ENCODE data around the gene FGF18. TPM values are rescaled to one million over a fixed set of nuclear protein-coding genes. Genes with fewer than 3 reads are reported as not detected.
"Not testable (repeated sequence)": the region's sequence is repeated elsewhere in the genome, so short reads cannot be mapped to it uniquely, and the experiment has no call there.

Gene FGF18
- total RNA-seq, 8 experiments from 2014 or later, result 0.22 to 6.7 (median 0.60) TPM

- Histone ChIP-seq H3K4me1 (replicated peaks in 1 of 2) (peaks cover 12 to 16% of the 10 kb centered on the region in 2 donors), H3K4me3 (peak overlapping the region in 2 of 5 donors; percentile 73 to 83), H3K27ac (no peak overlapping the region)
- ATAC-seq (replicated peaks in 6 of 8), result no peak
- in situ Hi-C loops (cut with MboI; ENCODE audit: low pct_unique_long_range_greater_than_20kb in 2 of 9, low sequenced_read_pairs in 9 of 9, unreplicated experiment in 9 of 9), result no loop called here
- 19 to 100% (median 74%) methylated on average over 1 to 8 of the region's 8 CpGs; no CpG with 5 or more reads in 1 of the 10 experiments for WGBS, 10 experiments
These were observed 28.4 kb upstream of the FGF18 start for GRCh38 chr5:171390883-171391677.

GRCh38 chr5:171391996-171392577 is 27.4 kb upstream of the FGF18 start:
- ATAC-seq (replicated peaks in 6 of 8), result no peak
- in situ Hi-C loops (cut with MboI; ENCODE audit: low pct_unique_long_range_greater_than_20kb in 2 of 9, low sequenced_read_pairs in 9 of 9, unreplicated experiment in 9 of 9), result no loop called here
- H3K4me1 ChIP-seq (replicated peaks in 1 of 2), result peaks cover 12 to 14% of the 10 kb centered on the region in 2 donors
- 70 to 100% (median 94%) methylated on average over 1 to 8 of the region's 14 CpGs; no CpG with 5 or more reads in 3 of the 10 experiments for WGBS, 10 experiments
- no peak overlapping the region for H3K27ac ChIP-seq
- no peak overlapping the region for H3K4me3 ChIP-seq

GRCh38 chr5:171392585-171393159 is 26.8 kb upstream of the FGF18 start:
- no peak for ATAC-seq (replicated peaks in 6 of 8)
- in situ Hi-C loops (cut with MboI; ENCODE audit: low pct_unique_long_range_greater_than_20kb in 2 of 9, low sequenced_read_pairs in 9 of 9, unreplicated experiment in 9 of 9), result no loop called here
- 81 to 100% (median 91%) methylated on average over 2 to 4 of the region's 4 CpGs for WGBS, 10 experiments
- no peak overlapping the region for H3K27ac ChIP-seq
- no peak overlapping the region for H3K4me3 ChIP-seq
- peaks cover 12 to 14% of the 10 kb centered on the region in 2 donors for H3K4me1 ChIP-seq (replicated peaks in 1 of 2)

GRCh38 chr5:171395042-171395441 is 24.4 kb upstream of the FGF18 start:
- Histone ChIP-seq H3K4me3 (no peak overlapping the region), H3K27ac (no peak overlapping the region), H3K4me1 (replicated peaks in 1 of 2) (peaks cover 12% of the 10 kb centered on the region in 2 donors)
- ATAC-seq (replicated peaks in 6 of 8), result no peak
- in situ Hi-C loops (cut with MboI; ENCODE audit: low pct_unique_long_range_greater_than_20kb in 2 of 9, low sequenced_read_pairs in 9 of 9, unreplicated experiment in 9 of 9), result no loop called here
- WGBS, 10 experiments, result 80 to 100% (median 95%) methylated on average over 2 to 4 of the region's 7 CpGs; no CpG with 5 or more reads in 4 of the 10 experiments

- H3K4me3 ChIP-seq; H3K27ac ChIP-seq; in situ Hi-C loops (cut with MboI; ENCODE audit: low pct_unique_long_range_greater_than_20kb in 2 of 9, low sequenced_read_pairs in 9 of 9, unreplicated experiment in 9 of 9); H3K4me1 ChIP-seq (replicated peaks in 1 of 2); ATAC-seq (replicated peaks in 6 of 8): not testable (repeated sequence)
- WGBS, 10 experiments, result 33 to 100% (median 80%) methylated on average over 1 to 9 of the region's 11 CpGs; no CpG with 5 or more reads in 1 of the 10 experiments
These were observed 22.9 kb upstream of the FGF18 start for GRCh38 chr5:171396583-171396982.

GRCh38 chr5:171397190-171397589 is 22.3 kb upstream of the FGF18 start:
- in situ Hi-C loops (cut with MboI; ENCODE audit: low pct_unique_long_range_greater_than_20kb in 2 of 9, low sequenced_read_pairs in 9 of 9, unreplicated experiment in 9 of 9), result no loop called here
- no peak for ATAC-seq (replicated peaks in 6 of 8)

GRCh38 chr5:171397599-171397998 is 21.8 kb upstream of the FGF18 start:
- ATAC-seq (replicated peaks in 6 of 8), result no peak
- WGBS, 10 experiments, result 80 to 100% (median 100%) methylated on average over 1 to 2 of the region's 4 CpGs; no CpG with 5 or more reads in 7 of the 10 experiments
- in situ Hi-C loops (cut with MboI; ENCODE audit: low pct_unique_long_range_greater_than_20kb in 2 of 9, low sequenced_read_pairs in 9 of 9, unreplicated experiment in 9 of 9), result no loop called here
- Histone ChIP-seq H3K4me3 (no peak overlapping the region), H3K27ac (no peak overlapping the region), H3K4me1 (replicated peaks in 1 of 2) (no peaks in the 10 kb centered on the region)

More at GRCh38 chr5:171397190-171397589, 22.3 kb upstream of the FGF18 start:
- Histone ChIP-seq H3K27ac (no peak overlapping the region), H3K4me1 (replicated peaks in 1 of 2) (no peaks in the 10 kb centered on the region), H3K4me3 (no peak overlapping the region)
- 90 to 100% (median 100%) methylated on average over 1 to 2 of the region's 2 CpGs; no CpG with 5 or more reads in 1 of the 10 experiments for WGBS, 10 experiments

GRCh38 chr5:171398660-171399059 is 20.8 kb upstream of the FGF18 start:
- peak in 6 of 8 experiments; percentile 4 to 30 (median 12) for ATAC-seq (replicated peaks in 6 of 8)
- WGBS, 10 experiments, result 73 to 100% (median 96%) methylated on average over 2 to 9 of the region's 9 CpGs; no CpG with 5 or more reads in 2 of the 10 experiments
- in situ Hi-C loops (cut with MboI; ENCODE audit: low pct_unique_long_range_greater_than_20kb in 2 of 9, low sequenced_read_pairs in 9 of 9, unreplicated experiment in 9 of 9); H3K4me3 ChIP-seq; H3K27ac ChIP-seq; H3K4me1 ChIP-seq (replicated peaks in 1 of 2): not testable (repeated sequence)

GRCh38 chr5:171400169-171400568 is 19.3 kb upstream of the FGF18 start:
- H3K4me3 ChIP-seq, result no peak overlapping the region
- no peak overlapping the region for H3K27ac ChIP-seq
- 92 to 100% (median 100%) methylated on average over 1 to 7 of the region's 7 CpGs; no CpG with 5 or more reads in 2 of the 10 experiments for WGBS, 10 experiments
- ATAC-seq (replicated peaks in 6 of 8), result no peak
- H3K4me1 ChIP-seq (replicated peaks in 1 of 2), result no peaks in the 10 kb centered on the region
- in situ Hi-C loops (cut with MboI; ENCODE audit: low pct_unique_long_range_greater_than_20kb in 2 of 9, low sequenced_read_pairs in 9 of 9, unreplicated experiment in 9 of 9), result loop anchor here in 6 of 9 experiments (25.0 kb wide), 4 partner anchors 462 to 612 kb away; partner anchors contain the start of gene FBXW11 (in 1 of the 6)

GRCh38 chr5:171401167-171401947 is 18.1 kb upstream of the FGF18 start:
- in situ Hi-C loops (cut with MboI; ENCODE audit: low pct_unique_long_range_greater_than_20kb in 2 of 9, low sequenced_read_pairs in 9 of 9, unreplicated experiment in 9 of 9), result loop anchor here in 6 of 9 experiments (25.0 kb wide), 4 partner anchors 461 to 611 kb away; partner anchors contain the start of gene FBXW11 (in 1 of the 6)
- no peak overlapping the region for H3K4me3 ChIP-seq
- no peak overlapping the region for H3K27ac ChIP-seq
- ATAC-seq (replicated peaks in 6 of 8), result peak in 1 of 8 experiments; percentile 16
- H3K4me1 ChIP-seq (replicated peaks in 1 of 2), result no peaks in the 10 kb centered on the region
- 80 to 100% (median 98%) methylated on average over 1 to 5 of the region's 13 CpGs; no CpG with 5 or more reads in 2 of the 10 experiments for WGBS, 10 experiments

- not testable (repeated sequence) for H3K4me3 ChIP-seq; ATAC-seq (replicated peaks in 6 of 8); H3K27ac ChIP-seq; H3K4me1 ChIP-seq (replicated peaks in 1 of 2)
- in situ Hi-C loops (cut with MboI; ENCODE audit: low pct_unique_long_range_greater_than_20kb in 2 of 9, low sequenced_read_pairs in 9 of 9, unreplicated experiment in 9 of 9), result loop anchor here in 6 of 9 experiments (25.0 kb wide), 4 partner anchors 460 to 610 kb away; partner anchors contain the start of gene FBXW11 (in 1 of the 6)
These were observed 16.7 kb upstream of the FGF18 start for GRCh38 chr5:171402751-171403150.

GRCh38 chr5:171405615-171406014 is 13.8 kb upstream of the FGF18 start:
- in situ Hi-C loops (cut with MboI; ENCODE audit: low pct_unique_long_range_greater_than_20kb in 2 of 9, low sequenced_read_pairs in 9 of 9, unreplicated experiment in 9 of 9), result loop anchor here in 6 of 9 experiments (25.0 kb wide), 4 partner anchors 457 to 607 kb away; partner anchors contain the start of gene FBXW11 (in 1 of the 6)
- Histone ChIP-seq H3K27ac (no peak overlapping the region), H3K4me3 (no peak overlapping the region), H3K4me1 (replicated peaks in 1 of 2) (no peaks in the 10 kb centered on the region)
- peak in 3 of 8 experiments; percentile 49 to 58 (median 50) for ATAC-seq (replicated peaks in 6 of 8)
- 23 to 100% (median 50%) methylated on average over 1 to 3 of the region's 3 CpGs; no CpG with 5 or more reads in 1 of the 10 experiments for WGBS, 10 experiments
